NCI-H187 treated with DMSO at 0.1 percent for 48 hours (cell line): Measurements from ENCODE around the gene KCNQ5.

Experiments
- DNase-seq: peaks from one replicate; lab custom pipeline; 2025; lab: John Stamatoyannopoulos, UW

Gene KCNQ5

GRCh38 chr6:73123632-73124329 lies 501.9 kb downstream of the KCNQ5 start:
- DNase-seq: no peak

GRCh38 chr6:73129653-73130443 lies 508.0 kb downstream of the KCNQ5 start:
- DNase-seq: peak; percentile 11

- no peak for DNase-seq
Measured at GRCh38 chr6:73131706-73132105, 509.8 kb downstream of the KCNQ5 start.

GRCh38 chr6:73134588-73134987 lies 512.7 kb downstream of the KCNQ5 start:
- DNase-seq: no peak

GRCh38 chr6:73139681-73140383 lies 518.0 kb downstream of the KCNQ5 start:
- no peak for DNase-seq

- DNase-seq: no peak
Measured at GRCh38 chr6:73143551-73143950, 521.7 kb downstream of the KCNQ5 start.

- DNase-seq: no peak
Measured at GRCh38 chr6:73144516-73144915, 522.7 kb downstream of the KCNQ5 start.

- DNase-seq: no peak
Measured at GRCh38 chr6:73145690-73146089, 523.8 kb downstream of the KCNQ5 start.

GRCh38 chr6:73151732-73152131 lies 529.9 kb downstream of the KCNQ5 start:
- DNase-seq: no peak

GRCh38 chr6:73152556-73152955 lies 530.7 kb downstream of the KCNQ5 start:
- no peak for DNase-seq

- no peak for DNase-seq
Measured at GRCh38 chr6:73152966-73153757, 531.3 kb downstream of the KCNQ5 start.

- DNase-seq: no peak
Measured at GRCh38 chr6:73156793-73157767, 535.2 kb downstream of the KCNQ5 start.

- no peak for DNase-seq
Measured at GRCh38 chr6:73157870-73158269, 536.0 kb downstream of the KCNQ5 start.

GRCh38 chr6:73169111-73169510 lies 547.2 kb downstream of the KCNQ5 start:
- DNase-seq: no peak

- DNase-seq: no peak
Measured at GRCh38 chr6:73169633-73170032, 547.8 kb downstream of the KCNQ5 start.

GRCh38 chr6:73174646-73175045 lies 552.8 kb downstream of the KCNQ5 start:
- no peak for DNase-seq

GRCh38 chr6:73176057-73176456 lies 554.2 kb downstream of the KCNQ5 start:
- DNase-seq: no peak

- DNase-seq: no peak
Measured at GRCh38 chr6:73177221-73177944, 555.5 kb downstream of the KCNQ5 start.

GRCh38 chr6:73180076-73180738 lies 558.3 kb downstream of the KCNQ5 start:
- DNase-seq: peak; percentile 46
